ENCODE data around the gene TMEM150B.

Gene TMEM150B

DNA sequence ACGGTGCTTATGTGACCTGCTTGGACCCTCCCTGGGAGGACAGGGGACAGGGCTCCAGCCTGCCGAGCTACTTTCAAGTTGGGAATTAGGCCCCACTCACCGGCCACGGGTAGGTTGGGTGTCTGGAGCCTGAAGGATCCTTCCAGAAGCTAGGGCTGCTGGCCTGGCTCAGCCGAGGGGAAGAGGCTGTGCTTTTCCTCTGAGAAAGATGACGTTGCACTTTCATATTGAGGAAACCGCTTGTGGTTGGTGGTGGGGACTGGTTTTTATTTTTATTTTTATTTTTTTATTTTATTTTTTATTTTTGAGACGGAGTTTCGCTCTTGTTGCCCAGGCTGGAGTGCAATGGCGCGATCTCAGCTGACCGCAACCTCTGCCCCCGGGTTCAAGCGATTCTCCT lies at the start of gene TMEM150B:
Gene TMEM150B, minus strand, starts transcription at position 170 of the 400 bp plus-strand sequence. CDS start 4,305 bp downstream, outside the sequence.
- DNase-seq, result no peak

DNA sequence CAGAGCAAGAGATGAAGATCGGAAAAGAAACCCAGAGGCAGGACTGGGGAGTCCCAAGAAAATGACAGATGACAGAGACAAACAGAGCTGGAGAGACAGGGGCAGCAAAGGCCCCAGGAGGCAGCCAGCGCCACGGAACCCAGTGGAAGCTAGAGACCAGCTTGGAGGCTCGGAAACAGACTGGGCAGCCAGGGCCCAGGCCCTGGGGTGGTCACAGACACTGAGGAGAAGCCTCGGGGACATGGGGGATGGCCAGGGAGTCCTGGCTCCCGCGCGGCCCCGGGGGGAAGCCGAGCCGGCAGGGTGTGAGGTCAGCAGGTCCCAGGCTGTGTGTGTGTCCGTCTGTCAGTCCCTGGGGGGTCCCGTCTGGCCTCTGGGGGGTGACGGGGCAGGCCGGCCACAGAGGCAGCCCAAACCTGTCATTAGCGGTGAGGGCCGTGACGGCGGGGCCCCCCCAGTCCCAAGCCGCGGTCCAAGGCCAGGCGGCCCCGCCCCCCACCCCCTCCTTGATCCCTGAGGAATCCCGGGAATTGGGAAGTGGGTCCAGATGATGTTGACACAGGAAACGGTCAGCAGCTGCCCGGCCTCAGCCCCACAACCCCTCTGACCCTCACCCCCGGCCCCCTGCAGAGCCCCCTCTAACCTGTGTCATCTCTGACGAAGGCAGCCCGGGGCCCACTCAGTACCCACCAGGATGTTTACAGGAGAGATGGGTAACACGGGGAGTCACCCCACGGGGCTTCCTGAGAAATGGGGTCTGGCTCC lies 49.0 kb upstream of the TMEM150B start:
- no peak for DNase-seq

- DNase-seq, result no peak
These were observed 48.3 kb upstream of the TMEM150B start for GRCh38 chr19:55373306-55373992.

DNA sequence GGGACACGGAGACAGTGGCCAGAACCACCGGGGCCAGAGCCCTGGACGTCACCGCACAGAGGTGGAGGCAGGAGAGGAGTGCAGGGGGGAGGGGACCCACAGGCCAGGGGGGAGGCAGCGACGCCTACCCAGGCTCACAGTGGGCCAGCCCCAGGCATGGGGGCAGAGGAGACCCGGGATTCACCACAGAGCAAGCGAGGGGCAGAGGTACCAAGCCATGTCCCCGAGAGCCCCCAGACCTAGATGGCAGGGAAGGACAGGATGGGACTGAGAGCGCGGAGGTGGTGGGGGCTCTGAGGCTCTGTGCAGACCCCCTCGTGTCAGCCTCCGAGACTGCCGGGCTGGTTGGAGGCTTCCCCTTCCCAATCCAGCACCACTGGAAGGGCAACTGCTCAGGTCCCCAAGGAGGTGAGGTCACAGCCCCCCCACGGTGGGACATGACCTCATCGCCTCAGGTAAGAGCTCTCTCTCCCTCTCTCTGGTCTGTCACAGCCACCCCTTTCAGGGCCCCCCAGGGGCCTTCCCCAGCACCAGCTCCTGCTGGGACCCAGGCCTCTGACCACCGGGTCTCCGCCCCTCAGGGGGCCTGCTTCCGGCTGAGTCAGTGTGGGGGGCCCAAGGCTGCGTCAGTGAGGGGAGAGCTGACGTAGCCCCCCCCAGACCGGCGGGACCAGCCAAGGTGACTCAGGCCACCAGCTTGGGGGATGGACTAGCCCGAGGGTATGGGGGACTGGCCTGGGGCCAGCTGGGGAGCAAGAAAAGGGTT lies 47.4 kb upstream of the TMEM150B start:
- no peak for DNase-seq

- DNase-seq, result no peak
These were observed 45.3 kb upstream of the TMEM150B start, which contains the start of gene IL11 for GRCh38 chr19:55370305-55370988. Gene IL11, minus strand, starts transcription at chr19:55370463. Its CDS starts 153 bp downstream, at chr19:55370310.

- DNase-seq, result no peak
These were observed 44.6 kb upstream of the TMEM150B start for GRCh38 chr19:55369653-55370304.

DNA sequence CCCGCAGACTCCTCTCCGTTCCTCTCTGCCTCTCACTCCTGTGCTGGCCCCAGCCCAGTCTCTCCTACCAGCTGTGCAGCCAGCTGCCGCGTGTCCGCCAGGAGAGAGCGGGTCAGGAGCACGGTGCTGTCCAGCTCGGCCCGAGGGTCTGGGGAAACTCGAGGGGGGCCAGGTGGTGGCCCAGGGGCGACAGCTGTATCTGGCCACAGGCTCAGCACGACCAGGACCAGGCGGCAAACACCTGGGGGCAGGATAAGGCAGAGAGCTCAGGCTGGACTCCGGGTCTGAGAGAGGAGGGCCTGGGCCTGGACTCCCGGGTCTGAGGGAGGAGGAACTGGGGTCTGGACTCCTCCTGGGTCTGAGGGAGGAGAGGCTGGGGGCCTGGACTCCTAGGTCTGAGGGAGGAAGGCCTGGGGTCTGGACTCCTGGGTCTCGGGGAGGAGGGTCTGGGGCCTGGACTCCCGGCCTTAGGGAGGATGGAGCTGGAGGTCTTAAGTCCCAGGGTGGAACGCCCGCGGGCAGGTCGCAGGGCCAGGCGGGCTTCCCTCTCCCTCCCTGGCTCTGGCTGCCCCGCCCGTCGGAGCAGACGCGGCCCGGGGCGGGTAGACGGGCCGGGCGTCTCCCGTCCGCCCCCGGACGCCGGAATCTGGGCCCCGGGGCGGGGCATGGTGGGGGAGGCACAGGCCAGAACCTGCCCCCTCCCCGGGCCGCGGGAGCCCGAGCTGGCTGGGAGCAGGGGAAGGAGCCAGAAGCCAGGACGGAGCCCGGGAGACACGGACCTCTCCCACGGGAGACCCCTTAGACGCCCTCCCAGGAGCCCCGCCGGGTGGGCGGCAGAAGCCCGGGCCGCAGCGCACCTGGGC lies 43.8 kb upstream of the TMEM150B start:
- no peak for DNase-seq

- DNase-seq, result no peak
These were observed 43.0 kb upstream of the TMEM150B start for GRCh38 chr19:55368106-55368505.

DNA sequence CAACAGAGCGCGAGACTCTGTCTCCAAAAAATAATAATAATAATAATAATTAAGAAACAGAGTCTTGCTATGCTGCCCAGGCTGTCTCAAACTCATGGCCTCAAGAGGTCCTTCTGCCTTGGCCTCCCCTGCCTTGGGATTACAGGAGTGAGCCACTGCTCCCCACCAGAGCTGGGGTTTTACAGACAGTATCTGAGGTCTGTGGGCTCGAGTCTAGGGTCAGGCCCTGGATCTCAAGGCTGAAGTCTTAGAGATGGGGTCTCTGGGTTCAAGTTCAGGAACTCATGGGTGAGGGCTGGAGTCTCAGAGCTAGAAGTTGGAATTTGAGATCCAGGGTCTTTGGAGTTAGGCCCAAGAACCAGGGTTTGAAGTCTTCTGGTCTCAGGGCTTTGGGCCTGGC lies 41.6 kb upstream of the TMEM150B start:
- DNase-seq, result no peak

DNA sequence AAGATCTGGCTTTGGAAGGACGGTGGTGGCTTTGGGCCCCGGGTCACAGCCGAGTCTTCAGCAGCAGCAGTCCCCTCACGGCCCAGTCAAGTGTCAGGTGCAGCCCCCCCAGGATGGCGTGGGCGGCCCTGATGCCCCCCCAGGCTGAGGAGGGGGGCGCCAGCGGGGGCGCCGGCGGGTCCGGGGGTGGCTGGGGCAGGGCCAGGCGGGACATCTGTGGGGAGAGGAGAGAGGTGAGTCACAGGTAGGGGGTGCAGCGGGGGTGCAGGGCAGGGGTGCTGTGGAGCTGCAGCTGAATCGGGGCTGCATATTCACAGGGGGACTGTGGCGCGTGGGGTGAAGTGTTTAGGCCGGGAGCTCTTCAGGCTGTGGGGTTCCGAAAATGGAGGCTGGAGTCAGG lies 40.8 kb upstream of the TMEM150B start:
- DNase-seq, result no peak

- DNase-seq, result no peak
These were observed 40.1 kb upstream of the TMEM150B start for GRCh38 chr19:55365245-55365644.

DNA sequence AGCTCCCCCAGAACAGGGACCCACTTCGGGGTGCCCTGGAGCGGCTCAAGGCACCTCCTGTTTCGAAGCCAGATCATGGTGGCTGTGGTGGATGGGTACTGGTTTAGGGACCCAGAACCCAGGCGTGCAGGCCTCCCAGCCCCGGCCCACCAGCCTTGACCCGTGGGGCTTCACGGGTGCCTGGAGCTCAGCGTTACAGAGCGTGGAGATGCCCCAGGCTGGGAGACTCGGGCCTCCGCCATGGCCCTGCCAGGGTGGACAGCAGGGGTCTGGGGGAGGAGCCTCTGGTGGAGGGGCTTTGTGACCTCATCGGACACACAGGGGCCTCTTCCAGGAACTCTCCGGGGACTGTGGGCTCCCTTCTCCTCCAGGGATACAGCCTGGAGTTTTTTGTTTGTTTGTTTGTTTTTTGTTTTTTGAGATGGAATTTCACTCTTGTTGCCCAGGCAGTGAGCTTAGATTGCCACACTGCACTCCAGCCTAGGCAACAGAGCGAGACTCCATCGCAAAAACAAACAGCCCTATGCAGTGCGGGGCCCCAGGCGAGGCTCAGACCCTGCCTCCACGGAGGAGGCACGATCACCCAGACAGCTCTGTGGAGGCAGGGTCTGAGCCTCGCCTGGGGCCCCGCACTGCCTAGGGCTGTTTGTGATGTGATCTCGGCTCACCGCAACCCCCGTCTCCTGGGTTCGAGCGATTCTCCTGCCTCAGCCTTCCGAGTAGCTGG lies 38.0 kb upstream of the TMEM150B start, which contains the start of gene GARIN5B:
Gene GARIN5B, minus strand, starts transcription at position 271 of the 727 bp plus-strand sequence. Its CDS starts 194 bp downstream, at position 77.
- no peak for DNase-seq

- no peak for DNase-seq
These were observed 37.2 kb upstream of the TMEM150B start for GRCh38 chr19:55362174-55362989.

DNA sequence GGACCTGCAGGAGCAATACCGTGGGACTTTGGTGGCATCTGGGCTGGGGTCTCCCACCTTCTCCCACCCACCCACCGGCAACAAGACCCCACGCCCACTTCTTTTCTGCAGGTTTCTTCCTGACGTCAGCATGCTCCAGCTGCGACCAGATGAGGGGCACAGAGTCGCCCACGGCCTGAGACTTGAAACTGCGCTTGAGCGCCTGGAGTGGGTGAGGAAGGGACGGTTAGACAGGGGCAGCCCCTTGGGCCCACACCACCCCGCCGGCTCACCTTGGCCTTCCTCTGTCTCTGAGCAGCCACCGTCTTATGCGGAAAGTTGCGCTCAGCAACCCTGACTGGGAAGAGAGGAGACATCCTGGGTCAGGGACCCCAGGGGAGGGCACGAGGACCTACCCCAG lies 35.8 kb upstream of the TMEM150B start:
- no peak for DNase-seq

GRCh38 chr19:55358943-55359908 lies 34.1 kb upstream of the TMEM150B start:
- no peak for DNase-seq

DNA sequence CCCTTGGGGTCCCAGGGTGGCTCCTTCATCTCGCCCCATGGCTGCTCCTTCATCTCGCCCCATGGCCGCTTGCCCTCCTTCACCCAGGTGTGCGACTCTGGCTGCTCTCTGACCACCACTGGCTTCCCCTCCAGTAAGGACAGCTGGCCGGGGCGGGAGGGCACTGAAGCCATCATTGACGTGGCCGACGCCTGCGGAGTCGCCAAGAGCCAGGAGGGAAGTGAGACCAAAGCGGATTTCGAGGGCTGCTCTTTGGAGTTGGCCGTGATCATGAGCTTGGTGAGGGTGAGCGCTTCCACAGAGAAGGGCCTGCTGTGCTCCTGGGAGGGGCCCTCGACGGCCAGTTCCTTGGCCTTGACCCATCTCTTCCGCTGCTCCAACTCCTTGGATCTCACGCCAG lies 33.4 kb upstream of the TMEM150B start:
- DNase-seq, result no peak

- DNase-seq, result no peak
These were observed 30.2 kb upstream of the TMEM150B start for GRCh38 chr19:55355213-55355821.

DNA sequence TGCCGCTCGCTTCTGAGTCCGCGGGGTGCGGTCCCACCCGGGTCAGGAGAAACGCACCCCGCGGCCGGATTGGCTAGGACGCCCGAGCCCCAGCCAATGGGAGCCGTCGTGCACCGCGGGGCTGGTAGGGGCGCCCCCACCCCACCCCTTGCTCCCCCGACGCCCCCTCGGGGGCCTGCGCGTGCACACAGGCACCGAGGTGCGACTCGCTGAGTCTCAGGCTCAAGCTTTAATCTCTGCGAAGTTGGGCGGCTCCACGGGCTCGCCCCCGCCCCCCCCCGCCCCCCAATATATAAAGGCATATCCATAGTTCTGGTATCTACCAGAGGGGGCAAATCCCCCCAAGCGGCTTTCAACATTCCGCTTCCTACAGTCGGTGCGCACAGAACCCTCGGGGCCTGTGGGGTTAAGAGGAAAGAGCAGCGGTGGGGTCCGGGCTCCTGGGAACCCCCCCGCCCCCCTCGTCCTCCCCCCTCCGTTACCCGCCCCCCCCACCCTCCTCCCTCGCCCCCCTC lies 29.6 kb upstream of the TMEM150B start, which contains the start of gene COX6B2:
Gene COX6B2, minus strand, starts transcription at position 22 of the 515 bp plus-strand sequence. CDS start 198 bp downstream, outside the sequence.
- no peak for DNase-seq
